COLO668 (cell line): ENCODE measurements around the gene POLR2J.
"Not testable (repeated sequence)": the region's sequence is repeated elsewhere in the genome, so short reads cannot be mapped to it uniquely, and the experiment has no call there.

Experiments
- DNase-seq: peaks from one replicate; lab custom pipeline; 2025; ENCODE audit not compliant: unreplicated experiment; lab: John Stamatoyannopoulos, UW

POLR2J gene

DNA sequence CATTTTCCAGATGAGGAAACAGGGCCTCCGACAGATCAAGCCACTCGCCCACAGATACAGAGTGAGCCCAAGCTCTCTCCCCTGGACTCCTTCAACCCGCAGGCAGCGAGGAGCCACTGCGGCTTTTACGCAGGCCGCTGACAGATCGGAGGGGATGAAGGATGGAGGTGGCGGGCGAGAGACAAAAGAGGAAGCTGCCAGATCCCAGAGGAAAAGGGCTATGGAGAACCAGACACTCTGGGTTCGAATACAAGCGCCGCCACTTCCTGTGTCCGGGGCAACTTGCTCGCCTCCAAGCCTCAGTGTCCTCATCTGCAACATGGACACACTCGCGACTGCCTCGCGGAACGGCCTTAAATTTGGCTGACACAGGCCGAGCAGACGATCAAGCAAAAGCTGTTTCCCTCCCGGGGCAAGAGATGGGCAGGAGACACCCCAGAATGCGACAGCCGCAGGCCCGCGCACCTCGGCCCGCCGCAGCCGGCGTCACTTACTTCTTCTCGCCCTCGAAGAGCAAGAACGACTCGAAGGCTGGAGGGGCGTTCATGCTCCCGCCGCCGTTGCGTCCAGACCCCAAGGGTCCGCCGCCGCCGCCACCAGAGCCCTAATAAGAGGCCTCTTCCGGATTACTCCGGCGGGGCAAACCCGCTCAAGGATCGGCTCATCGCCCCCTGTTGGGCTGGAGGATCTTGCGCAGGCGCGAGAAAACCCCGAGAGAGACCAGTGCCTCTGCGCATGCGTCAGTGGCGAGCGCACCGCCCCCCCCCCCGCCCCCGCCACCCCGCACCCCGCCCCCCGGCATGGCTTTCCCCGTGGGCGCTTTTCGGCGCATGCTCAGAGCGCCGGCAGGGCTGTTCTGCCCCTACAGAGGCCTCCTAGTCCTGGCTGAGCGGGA lies at the start of gene POLR2J:
POLR2J (minus strand) TSS at position 609 of the 895 bp plus-strand sequence; CDS start at position 547, 62 bp downstream.
- not testable (repeated sequence) for DNase-seq

DNA sequence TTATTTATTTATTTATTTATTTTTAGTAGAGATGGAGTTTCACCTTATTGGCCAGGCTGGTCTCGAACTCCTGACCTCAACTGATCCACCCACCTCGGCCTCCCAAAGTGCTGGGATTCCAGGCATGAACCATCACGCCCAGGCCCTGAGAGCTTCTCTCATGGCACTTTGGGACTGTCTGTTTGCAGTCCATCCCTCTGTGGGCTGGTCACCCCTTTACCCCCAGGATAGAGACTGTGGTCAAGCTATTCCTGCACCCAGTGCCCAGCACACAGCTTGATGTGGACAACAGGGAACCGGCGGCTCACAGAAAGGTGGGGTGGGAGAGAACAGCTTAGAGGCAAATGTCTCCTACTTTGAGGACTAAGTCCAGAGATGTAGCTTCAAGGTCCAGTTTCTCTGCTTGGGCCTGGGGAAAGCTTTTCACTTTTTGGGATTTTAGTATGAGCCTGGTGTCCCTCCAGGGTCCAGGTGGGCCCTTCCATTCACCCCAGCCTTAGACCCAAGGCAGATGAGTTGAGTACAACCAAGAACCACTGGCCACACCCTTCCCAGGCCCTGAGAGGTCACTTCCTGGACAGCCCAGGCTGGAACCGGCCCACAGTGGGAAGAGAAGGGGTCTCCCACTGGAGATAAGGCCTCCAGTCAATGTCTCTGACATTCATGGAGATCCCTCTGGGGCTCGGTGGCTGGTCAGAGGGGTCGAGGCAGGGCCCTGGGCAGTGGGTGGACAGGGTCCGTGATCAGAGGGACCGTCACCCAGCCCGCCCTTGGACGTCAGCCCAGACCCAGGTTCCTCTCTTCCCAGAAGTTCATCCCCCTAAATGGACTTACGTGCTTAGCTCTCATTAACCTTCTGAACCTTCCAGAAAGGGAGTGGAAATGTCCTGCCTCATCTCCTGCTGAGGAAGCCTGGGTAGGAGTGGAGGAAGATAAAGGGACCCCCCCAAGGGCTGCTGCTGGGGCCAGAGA lies 49.4 kb upstream of the POLR2J start:
- not testable (repeated sequence) for DNase-seq

- not testable (repeated sequence) for DNase-seq
Measured at GRCh38 chr7:102527182-102527581, 48.5 kb upstream of the POLR2J start.

DNA sequence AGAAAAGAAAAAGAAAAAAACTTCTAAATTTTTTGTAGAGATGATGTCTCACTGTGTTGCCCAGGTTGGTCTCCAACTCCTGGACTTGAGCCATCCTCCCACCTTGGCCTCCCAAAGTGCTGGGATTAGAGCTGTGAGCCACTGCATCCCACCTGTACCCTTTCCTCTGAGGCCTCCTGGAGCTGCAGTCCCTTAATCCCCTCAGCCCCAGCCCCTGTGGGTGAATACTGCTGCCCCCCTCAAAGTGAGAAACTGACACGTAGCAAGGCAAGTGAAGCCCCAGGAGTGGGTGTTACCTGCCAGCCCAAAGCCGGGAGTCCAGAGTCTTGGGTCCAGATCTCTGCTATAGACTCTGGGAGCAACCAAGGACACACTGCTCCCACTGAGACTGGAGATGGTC lies 46.1 kb upstream of the POLR2J start:
- not testable (repeated sequence) for DNase-seq

DNA sequence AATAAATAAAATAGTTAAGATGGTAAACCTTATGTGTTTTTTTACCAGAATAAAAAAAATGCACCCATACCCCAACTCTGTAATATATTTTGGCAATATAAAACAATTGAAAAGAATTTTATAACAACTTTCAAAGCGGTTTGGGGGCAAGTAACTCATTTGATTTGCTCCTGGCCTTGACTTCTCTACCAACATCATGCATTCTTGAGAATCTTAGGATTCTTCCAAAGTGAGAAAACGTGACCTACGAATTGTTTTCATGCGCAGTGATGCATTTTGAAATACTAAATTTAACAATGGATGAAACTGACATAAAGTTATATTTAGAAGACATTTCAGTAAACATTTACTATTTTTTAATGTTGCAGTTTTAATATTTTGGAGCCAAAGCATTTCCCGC lies 42.1 kb upstream of the POLR2J start:
- not testable (repeated sequence) for DNase-seq

DNA sequence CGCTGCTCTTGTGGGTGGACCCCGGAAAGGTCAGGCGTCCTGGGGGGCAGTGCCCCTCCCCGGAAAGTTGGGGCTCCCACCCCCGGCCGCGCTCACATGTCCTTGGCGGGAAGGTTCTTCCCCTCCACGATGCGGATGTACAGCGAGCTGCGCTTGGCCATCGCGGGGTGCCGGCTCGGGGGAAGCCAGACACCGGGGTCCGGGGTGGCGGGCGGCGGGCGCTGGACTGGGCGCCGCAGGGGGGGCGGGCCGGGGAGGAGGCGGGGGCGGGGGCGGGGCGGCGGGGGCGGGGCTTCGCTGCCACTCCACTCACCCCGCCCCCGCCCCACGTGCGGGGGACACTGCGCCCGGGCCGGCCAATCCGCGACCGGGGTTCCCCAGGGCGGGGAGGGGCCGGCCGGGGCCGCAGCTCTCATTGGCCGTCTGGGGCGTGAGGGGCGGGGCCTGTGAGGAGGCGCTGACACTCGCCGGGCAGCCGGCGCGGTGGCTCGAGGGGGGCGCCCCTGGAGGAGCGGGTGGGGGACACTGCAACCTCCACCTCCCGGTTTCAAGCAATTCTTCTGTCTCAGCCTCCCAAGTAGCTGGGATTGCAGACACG lies 38.9 kb upstream of the POLR2J start, which contains the start of gene RASA4B:
RASA4B (minus strand) TSS at position 228 of the 598 bp plus-strand sequence; CDS start at position 161, 67 bp downstream.
- DNase-seq, result not testable (repeated sequence)

DNA sequence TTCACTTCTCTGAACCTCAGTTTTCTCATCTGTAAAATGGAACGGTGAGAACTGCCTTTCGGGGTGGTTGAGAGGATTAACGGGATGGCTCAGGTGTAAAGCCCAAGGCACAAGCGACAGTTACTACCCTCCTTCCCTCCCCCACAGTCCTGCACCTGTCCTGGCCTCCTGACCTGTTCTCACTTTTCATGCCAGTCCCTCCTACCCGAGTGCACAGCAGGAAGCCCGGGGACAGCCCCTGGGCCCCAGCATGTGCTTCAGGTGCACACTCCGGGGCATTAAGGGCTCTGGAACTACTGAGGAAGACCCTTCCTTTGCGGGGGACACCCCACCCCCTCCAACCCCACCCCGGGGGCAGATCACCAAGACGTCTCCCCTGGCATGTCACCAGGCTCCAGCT lies 38.2 kb upstream of the POLR2J start:
- not testable (repeated sequence) for DNase-seq

DNA sequence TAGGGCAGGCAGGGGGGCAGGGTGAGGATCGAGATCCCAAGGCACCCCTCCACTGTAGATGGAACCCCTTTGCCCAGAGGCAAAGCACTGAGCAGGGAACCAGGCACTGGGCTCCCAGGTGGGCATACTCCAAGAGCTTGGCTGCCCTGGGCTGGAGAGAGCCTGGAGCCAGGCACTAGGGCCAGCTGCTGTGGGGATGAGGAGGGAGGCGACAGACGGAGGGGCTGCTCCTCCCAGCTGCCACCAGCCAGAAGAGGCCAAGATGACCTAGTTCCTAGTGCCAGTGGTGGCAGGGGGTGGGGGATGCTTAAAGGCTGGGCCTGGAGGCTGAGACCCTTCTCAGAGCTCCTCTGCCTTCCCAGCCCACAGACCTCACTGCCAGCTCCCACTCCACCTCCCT lies 37.2 kb upstream of the POLR2J start:
- DNase-seq, result not testable (repeated sequence)

DNA sequence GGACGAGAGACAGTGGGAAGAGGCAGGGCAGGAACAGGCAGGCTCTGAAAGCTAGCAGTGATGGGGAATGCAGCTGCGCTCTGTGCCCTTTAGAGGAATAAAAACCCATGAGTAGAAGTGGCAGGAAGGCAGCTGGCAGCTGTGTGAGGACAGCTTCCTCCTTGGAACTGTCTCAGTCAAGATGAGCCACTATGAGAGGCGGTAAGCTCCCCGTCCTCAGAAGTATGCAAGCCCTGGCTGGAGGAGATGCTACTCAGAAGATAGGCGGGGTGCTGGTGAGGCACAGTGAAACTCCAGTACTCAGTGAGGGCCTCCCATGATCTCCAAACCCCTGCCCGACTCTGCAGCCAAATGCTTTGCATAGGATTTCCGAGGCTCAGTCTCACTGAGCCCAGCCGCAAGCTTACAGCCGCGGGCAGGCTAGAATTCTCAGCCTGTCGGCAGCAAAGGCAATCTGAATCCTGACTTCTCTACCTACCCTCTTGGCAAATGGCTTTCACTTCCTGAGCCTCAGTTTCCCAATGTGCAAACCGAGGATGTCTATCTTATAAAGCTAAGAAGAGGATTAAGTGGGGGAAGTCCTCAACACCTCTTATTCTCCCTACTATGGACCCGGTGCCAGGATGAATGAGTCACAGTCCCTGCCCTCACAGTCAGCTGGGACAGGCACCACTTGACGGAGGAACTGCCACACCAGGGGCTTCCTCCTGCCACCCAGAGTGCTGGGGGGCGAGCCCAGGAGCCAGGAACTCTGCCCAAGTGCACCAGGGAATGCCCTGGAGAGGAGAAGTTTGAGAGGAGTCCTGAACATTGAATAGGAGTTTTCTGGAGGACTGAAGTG lies 36.4 kb upstream of the POLR2J start:
- DNase-seq, result not testable (repeated sequence)

GRCh38 chr7:102512642-102513221 lies 34.0 kb upstream of the POLR2J start:
- not testable (repeated sequence) for DNase-seq

DNA sequence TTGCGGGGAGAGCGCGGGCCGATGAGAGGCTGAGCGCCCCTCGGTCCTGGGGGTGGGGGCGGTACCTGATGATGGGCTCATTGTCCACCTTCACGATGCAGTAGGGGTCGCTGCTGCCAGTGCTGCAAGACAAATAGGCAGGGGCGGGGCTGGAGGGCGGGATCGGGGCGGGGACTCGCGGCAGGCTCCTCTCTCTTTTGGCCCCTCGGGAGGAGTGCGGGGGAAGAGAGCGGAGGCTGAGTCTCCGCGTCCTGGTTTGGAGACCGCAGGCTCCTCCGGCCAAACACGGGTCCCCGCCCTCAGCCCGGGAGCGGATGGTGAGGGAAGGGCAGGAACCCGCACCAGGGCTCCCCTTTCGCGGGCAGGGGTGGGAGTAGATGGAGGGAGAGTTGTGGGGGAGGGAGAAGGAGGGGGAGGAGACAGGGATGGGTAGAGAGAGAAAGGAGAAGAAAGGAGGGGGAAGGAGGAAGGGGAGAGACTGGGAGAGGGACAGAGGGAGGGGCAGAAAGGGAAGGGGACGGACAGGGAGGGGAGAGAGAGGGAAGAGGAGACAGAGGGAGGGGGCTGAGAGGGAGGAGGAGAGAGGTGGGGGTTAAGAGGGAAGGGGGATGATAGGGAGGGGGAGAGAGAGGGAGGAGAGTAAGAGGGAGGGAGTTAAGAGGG lies 33.3 kb upstream of the POLR2J start:
- DNase-seq, result not testable (repeated sequence)

DNA sequence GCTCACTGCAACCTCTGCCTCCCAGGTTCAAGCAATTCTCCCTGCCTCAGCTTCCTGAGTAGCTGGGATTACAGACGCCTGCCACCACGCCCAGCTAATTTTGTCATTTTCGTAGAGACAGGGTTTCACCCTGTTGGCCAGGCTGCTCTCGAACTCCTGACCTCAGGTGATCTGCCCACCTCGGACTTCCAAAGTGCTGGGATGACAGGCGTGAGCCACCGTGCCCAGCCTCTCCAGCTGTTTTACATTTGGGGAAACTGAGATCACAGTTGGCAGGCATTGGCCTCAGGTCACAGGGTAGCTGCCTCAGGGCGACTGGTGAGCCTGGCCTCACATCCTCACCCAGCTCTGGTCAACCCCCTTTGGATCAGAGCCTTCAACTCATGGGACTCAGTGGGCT lies 31.9 kb upstream of the POLR2J start:
- not testable (repeated sequence) for DNase-seq

- not testable (repeated sequence) for DNase-seq
Measured at GRCh38 chr7:102507410-102508088, 28.8 kb upstream of the POLR2J start.

DNA sequence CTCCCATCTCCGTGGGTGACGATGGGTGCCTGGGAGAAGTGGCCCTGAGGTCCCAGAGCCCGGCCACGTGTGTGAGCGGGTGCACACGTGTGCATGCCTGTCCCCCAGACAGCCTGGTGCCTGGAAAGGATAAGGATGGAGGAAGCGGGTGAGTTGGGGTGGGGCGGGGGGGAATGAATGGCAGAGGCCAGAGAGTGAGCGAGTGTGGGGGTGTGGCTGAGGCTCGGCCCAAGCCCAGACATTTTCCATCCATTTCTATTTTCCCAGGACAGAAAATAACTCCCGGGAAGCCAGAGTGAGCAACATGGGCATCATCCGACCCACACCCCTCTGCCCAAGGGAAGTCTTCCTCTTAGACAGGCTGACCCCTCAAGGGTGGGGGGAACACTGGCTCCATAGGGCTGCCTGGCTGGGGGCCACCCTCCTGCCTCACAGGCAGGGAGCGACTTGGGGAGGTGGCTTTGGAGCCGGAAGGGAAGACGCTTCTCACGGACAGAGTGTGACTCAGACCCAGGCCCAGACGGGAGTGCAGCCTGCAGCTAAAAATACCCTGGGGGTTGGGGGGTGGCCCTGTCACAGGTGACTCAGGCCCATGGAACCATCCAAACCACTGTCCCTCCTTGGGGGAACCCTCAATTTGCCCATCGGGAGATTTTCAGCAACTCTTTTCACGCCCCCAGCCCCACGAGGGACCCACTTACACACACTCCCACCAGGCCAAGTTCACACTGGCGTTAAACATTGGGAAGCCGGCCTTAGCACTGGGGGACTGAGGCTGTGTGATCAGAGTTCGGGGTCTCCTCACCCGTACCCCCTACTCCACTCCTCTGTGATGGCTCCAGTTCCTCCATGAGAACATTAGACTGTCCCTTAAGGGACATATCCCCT lies 26.8 kb upstream of the POLR2J start:
- DNase-seq, result not testable (repeated sequence)

GRCh38 chr7:102503141-102503540 lies 24.4 kb upstream of the POLR2J start:
- DNase-seq, result not testable (repeated sequence)

DNA sequence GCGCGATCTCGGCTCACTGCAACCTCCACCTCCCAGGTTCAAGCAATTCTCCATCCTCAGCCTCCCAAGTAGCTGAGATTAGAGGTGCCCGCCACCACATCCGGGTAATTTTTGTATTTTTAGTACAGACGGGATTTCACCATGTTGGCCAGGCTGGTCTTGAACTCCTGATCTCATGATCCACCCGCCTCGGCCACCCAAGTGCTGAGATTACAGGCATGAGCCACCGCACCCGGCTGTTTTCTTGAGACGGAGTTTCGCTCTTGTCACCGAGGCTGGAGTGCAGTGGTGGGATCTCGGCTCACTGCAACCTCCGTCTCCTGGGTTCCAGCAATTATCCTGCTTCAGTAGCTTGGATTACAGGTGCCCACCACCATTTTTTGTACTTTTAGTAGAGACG lies 19.6 kb upstream of the POLR2J start:
- DNase-seq, result not testable (repeated sequence)

GRCh38 chr7:102497308-102497707 lies 18.6 kb upstream of the POLR2J start:
- DNase-seq, result not testable (repeated sequence)
